ENCODE data around the gene FBXL4.

DNA sequence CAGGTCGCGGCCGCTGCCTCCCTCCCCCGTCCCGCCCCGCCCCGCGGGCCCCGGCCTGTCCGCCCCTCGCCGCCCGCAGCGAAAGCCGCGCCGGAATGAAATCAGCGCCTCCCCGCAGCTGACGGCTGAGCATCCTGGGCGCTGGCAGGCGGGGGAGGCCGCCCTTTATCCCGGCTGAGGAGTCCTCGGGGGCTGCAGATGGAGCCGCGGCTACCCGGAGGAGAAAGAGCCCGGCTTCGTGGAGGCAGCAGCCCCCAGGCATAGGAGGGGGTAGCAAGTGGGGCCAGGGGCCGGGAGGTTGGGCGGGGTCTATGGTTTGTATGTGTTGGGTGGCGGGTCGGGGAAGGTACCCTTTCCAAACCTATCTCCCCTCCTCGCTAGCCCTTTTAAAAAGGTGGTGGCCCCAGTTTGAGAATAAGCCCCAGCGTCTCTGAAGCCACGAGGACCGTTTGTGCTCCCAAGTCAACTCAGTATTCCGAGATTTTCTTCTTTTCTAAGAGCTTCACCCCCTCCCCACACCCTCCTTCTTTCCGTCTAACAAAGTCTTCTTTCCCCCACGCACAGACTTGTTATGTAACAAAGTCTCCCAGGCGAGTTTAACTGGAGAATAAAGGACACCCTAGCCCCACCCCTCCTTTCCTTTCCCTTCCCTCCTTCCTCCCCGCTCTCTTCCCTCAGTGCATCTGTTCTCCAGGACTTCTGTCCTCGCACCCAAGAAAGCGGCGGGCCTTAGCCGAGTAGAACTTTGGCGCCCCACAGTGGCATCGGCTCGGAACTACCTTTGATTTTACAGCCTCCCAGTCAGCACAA, 102.3 kb downstream of the FBXL4 start:
- no peak for TF ChIP-seq GLIS3 (CRISPR knock-in tag; IDR thresholded peaks at IDR 0.05)
- TF ChIP-seq RARB (CRISPR knock-in tag; IDR thresholded peaks at IDR 0.05): no peak
- TF ChIP-seq, protein P1, sequence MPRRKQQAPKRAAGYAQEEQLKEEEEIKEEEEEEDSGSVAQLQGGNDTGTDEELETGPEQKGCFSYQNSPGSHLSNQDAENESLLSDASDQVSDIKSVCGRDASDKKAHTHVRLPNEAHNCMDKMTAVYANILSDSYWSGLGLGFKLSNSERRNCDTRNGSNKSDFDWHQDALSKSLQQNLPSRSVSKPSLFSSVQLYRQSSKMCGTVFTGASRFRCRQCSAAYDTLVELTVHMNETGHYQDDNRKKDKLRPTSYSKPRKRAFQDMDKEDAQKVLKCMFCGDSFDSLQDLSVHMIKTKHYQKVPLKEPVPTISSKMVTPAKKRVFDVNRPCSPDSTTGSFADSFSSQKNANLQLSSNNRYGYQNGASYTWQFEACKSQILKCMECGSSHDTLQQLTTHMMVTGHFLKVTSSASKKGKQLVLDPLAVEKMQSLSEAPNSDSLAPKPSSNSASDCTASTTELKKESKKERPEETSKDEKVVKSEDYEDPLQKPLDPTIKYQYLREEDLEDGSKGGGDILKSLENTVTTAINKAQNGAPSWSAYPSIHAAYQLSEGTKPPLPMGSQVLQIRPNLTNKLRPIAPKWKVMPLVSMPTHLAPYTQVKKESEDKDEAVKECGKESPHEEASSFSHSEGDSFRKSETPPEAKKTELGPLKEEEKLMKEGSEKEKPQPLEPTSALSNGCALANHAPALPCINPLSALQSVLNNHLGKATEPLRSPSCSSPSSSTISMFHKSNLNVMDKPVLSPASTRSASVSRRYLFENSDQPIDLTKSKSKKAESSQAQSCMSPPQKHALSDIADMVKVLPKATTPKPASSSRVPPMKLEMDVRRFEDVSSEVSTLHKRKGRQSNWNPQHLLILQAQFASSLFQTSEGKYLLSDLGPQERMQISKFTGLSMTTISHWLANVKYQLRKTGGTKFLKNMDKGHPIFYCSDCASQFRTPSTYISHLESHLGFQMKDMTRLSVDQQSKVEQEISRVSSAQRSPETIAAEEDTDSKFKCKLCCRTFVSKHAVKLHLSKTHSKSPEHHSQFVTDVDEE (CRISPR knock-in tag; IDR thresholded peaks at IDR 0.05): no peak
- no peak for TF ChIP-seq SNAI2 (CRISPR knock-in tag; IDR thresholded peaks at IDR 0.05)
- TF ChIP-seq, protein P2, sequence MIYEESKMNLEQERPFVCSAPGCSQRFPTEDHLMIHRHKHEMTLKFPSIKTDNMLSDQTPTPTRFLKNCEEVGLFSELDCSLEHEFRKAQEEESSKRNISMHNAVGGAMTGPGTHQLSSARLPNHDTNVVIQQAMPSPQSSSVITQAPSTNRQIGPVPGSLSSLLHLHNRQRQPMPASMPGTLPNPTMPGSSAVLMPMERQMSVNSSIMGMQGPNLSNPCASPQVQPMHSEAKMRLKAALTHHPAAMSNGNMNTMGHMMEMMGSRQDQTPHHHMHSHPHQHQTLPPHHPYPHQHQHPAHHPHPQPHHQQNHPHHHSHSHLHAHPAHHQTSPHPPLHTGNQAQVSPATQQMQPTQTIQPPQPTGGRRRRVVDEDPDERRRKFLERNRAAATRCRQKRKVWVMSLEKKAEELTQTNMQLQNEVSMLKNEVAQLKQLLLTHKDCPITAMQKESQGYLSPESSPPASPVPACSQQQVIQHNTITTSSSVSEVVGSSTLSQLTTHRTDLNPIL (CRISPR knock-in tag; IDR thresholded peaks at IDR 0.05; ENCODE audit: low read depth): no peak
- TF ChIP-seq ZFP30 (CRISPR knock-in tag; IDR thresholded peaks at IDR 0.05): no peak
- TF ChIP-seq ZFP3 (CRISPR knock-in tag; IDR thresholded peaks at IDR 0.05): no peak
- TF ChIP-seq ZNF70 (CRISPR knock-in tag; IDR thresholded peaks at IDR 0.05): no peak
- TF ChIP-seq CSDC2 (CRISPR knock-in tag; IDR thresholded peaks at IDR 0.05): no peak
- TF ChIP-seq ESRRG (CRISPR knock-in tag; IDR thresholded peaks at IDR 0.05): no peak
- TF ChIP-seq, protein P3, sequence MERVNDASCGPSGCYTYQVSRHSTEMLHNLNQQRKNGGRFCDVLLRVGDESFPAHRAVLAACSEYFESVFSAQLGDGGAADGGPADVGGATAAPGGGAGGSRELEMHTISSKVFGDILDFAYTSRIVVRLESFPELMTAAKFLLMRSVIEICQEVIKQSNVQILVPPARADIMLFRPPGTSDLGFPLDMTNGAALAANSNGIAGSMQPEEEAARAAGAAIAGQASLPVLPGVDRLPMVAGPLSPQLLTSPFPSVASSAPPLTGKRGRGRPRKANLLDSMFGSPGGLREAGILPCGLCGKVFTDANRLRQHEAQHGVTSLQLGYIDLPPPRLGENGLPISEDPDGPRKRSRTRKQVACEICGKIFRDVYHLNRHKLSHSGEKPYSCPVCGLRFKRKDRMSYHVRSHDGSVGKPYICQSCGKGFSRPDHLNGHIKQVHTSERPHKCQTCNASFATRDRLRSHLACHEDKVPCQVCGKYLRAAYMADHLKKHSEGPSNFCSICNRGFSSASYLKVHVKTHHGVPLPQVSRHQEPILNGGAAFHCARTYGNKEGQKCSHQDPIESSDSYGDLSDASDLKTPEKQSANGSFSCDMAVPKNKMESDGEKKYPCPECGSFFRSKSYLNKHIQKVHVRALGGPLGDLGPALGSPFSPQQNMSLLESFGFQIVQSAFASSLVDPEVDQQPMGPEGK (CRISPR knock-in tag; IDR thresholded peaks at IDR 0.05; ENCODE audit: borderline replicate concordance): no peak
- no peak for TF ChIP-seq ZNF8 (CRISPR knock-in tag; IDR thresholded peaks at IDR 0.05)
- TF ChIP-seq, protein P4, sequence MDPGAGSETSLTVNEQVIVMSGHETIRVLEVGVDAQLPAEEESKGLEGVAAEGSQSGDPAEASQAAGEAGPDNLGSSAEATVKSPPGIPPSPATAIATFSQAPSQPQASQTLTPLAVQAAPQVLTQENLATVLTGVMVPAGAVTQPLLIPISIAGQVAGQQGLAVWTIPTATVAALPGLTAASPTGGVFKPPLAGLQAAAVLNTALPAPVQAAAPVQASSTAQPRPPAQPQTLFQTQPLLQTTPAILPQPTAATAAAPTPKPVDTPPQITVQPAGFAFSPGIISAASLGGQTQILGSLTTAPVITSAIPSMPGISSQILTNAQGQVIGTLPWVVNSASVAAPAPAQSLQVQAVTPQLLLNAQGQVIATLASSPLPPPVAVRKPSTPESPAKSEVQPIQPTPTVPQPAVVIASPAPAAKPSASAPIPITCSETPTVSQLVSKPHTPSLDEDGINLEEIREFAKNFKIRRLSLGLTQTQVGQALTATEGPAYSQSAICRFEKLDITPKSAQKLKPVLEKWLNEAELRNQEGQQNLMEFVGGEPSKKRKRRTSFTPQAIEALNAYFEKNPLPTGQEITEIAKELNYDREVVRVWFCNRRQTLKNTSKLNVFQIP (CRISPR knock-in tag; IDR thresholded peaks at IDR 0.05; ENCODE audit: borderline replicate concordance, low read depth): no peak
- TF ChIP-seq BACH2 (CRISPR knock-in tag; IDR thresholded peaks at IDR 0.05; ENCODE audit: borderline replicate concordance): no peak
